VCaP (cell line): ENCODE measurements around the gene GARIN5A.

Source experiments
- H3K27ac ChIP-seq: fragments of 450-650 bp; 2 replicates; pipeline ENCODE4 v1.5.1; 2017
- CTCF ChIP-seq: fragments of 450-650 bp; conservative IDR thresholded peaks from 2 replicates; pipeline ENCODE4 v1.5.1; 2017; ENCODE audit warnings: mild to moderate bottlenecking, moderate library complexity

Gene GARIN5A

DNA sequence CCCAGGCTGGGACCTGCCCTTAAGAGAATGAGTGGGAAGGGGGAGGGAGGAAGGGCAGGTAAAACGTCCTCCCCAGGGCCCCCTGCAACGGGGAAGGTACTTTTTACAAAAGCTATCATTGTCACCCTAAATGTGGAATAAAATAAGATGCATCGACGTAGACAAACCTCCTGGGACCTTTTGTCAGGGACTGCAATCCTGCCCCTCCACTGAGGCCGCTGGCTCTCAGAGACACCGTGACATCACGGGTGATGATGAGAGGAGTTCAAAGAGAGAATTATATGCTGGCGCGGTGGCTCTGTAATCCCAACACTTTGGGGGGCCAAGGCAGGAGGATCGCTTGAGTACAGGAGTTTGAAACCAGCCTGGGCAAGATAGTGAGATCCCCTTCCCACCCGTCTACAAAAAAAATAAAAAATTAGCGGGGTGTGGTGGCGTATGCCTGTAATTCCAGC lies 45.7 kb downstream of the GARIN5A start:
- H3K27ac ChIP-seq: no peak overlapping the region; the same call in 1 of the 2 replicates
- TF ChIP-seq CTCF: no peak

DNA sequence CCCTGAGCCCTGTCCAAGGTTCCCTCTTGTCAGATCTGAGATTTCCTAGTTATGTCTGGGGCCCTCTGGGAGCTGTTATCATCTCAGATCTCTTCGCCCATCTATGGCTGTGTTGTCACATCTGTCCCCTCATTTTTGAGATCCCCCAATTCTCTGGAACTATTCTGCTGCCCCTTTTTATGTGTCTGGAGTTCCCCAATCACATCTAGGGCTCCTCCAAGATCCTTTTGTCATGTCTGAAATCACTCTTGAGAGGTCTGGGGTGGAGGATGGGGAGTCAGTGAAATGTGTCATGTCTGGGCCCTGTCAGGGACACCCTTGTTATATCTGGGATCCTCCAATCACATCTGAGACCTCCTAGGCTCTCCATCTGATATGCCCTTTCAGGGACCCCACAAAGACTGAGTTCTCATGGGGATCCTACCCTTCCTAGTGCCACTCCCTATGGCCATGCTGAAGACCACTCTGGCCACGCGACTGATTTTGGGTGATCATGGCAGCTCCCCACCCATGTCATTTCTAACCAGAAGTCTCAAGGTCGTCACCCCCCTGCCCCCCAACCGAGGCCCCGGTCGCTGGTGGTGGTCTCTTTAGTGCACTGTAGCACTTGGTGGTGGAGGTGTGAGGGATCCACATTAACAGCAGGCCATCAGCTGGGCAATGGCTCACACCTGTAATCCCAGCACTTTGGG lies 47.7 kb downstream of the GARIN5A start:
- no peak for TF ChIP-seq CTCF
- no peak overlapping the region for H3K27ac ChIP-seq

- peak overlapping the region; percentile 58 for H3K27ac ChIP-seq
- TF ChIP-seq CTCF: no peak
These were observed 48.6 kb downstream of the GARIN5A start for GRCh38 chr19:50427997-50428425.

DNA sequence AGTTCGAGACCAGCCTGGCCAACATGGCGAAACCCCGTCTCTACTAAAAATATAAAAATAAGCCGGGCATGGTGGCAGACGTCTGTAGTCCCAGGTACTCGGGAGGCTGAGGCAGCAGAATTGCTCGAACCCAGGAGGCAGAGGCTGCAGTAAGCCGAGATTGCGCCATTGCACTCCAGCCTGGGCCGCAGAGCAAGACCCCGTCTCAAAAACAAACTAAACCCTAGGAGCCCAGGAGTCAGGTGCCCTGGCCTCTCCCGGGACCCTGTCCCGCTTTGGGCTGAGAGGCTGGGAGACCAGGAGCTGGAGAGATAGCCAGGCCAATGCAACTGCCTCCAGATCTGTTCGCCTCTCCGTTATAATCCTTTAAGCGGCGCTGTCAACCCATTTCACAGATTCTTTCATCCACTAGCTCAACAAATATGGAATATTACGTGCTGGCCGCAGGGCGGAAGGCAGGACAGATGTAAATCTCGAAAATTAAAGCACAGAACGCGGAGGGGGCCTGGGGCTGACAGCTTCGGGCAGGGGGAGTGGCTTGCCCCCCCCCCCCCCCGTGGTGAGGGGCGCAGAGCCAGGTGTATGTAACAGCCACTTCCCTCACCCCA lies 49.2 kb downstream of the GARIN5A start:
- H3K27ac ChIP-seq: peak overlapping the region; percentile 58
- no peak for TF ChIP-seq CTCF

DNA sequence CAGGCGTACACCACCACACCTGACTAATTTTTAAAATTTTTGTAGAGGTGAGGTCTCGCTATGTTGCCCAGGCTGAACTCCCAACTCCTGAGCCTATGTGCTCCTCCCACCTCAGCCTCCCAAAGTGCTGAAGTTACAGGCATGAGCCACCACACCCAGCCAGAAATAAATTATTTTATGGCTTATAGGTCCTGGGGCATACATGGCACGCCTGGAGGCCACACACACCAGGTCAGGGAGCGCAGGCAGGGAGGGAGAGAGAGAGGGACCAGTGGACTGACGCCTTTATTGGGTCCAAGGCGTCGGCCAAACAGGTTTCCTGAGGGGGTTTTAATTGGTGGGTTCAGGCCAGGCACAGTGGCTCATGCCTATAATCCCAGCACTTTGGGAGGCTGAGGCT lies 51.1 kb downstream of the GARIN5A start:
- no peak overlapping the region for H3K27ac ChIP-seq
- no peak for TF ChIP-seq CTCF

DNA sequence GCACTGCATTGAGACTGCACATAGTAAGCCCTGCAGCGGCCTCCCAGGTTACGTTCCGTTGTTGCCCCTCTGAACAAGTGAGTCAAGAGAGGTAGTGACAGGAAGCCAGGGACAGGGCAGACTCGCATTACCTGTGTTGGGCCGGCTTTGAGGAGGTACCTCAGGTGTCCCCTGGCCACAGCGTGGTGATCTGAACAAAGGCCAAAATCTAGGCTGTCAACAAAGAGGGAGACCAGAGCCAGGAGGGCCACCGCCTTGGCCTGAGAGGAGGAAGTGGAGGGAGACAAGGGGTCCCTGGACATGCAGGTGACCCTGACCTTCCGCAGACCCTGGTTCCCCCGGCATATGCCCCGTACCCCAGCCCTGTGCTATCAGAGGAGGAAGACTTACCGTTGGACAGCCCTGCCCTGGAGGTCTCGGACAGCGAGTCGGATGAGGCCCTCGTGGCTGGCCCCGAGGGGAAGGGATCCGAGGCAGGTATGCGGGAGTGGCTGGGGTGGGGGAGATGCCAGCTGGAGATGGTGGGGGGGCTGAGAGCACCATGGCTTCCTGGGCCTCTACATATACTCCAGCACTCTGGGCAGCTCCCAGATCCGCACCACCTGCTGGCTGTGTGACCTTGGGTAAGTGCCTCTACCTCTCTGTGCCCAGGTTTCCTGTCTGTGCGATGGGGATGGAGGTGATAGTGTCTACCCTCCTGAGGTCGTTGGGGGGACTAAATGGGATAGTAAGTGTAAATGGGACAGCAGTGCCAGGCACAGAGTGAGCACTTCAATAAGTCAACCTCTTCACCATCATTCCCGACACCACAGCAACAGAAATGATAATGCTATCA lies 53.2 kb downstream of the GARIN5A start:
- H3K27ac ChIP-seq: no peak overlapping the region
- TF ChIP-seq CTCF: no peak
